ENCODE measurements around the gene IRGM. TPM values are rescaled to one million over a fixed set of nuclear protein-coding genes. Genes with fewer than 3 reads are reported as not detected.

IRGM gene
- total RNA-seq, 1 experiment from 2014 or later: 0.13 TPM

GRCh38 chr5:150847334-150847695 is 994 bp downstream of the IRGM start:
- Histone ChIP-seq H3K4ac (ENCODE audit: low read depth, low read length) (no peak overlapping the region), H3K56ac (ENCODE audit: insufficient read length, low read depth, low read length) (no peak overlapping the region), H2AK5ac (ENCODE audit: insufficient read length, low read length) (no peak overlapping the region), H3T11ph (ENCODE audit: low read length) (no peak overlapping the region), H2BK15ac (ENCODE audit: low read depth, low read length) (no peak overlapping the region), H3K18ac (ENCODE audit: insufficient read length, low read depth, low read length) (no peak overlapping the region), H2BK12ac (ENCODE audit: insufficient read length, low read depth, low read length) (no peak overlapping the region), H3K14ac (ENCODE audit: insufficient read depth, low read length) (no peak overlapping the region), H4K20me1 (ENCODE audit: control insufficient read depth, insufficient read depth, insufficient read length) (no peaks in the 10 kb centered on the region), H3K9ac (ENCODE audit: extremely low read depth, insufficient read length, low read length) (no peak overlapping the region), H3K27me3 (ENCODE audit: insufficient read depth, low read length) (no peaks in the 10 kb centered on the region), H2AFZ (ENCODE audit: low read length) (no peak overlapping the region), H3K4me2 (ENCODE audit: insufficient read depth, insufficient read length, low read length) (no peak overlapping the region), H3K4me1 (ENCODE audit: insufficient read depth, low read length) (no peaks in the 10 kb centered on the region), H3K79me1 (ENCODE audit: insufficient read depth, low read depth, low read length, poor library complexity, severe bottlenecking) (no peaks in the 10 kb centered on the region), H4K5ac (ENCODE audit: insufficient read length, low read depth, low read length) (no peak overlapping the region), H4K91ac (ENCODE audit: insufficient read length, low read depth, low read length) (no peak overlapping the region), H2BK120ac (ENCODE audit: low read depth, low read length, poor library complexity, severe bottlenecking) (no peak overlapping the region), H3K79me2 (ENCODE audit: insufficient read depth, low read length) (no peaks in the 10 kb centered on the region), H2BK20ac (ENCODE audit: low read depth, low read length, poor library complexity, severe bottlenecking) (no peak overlapping the region), H3K23me2 (ENCODE audit: insufficient read length, low read depth, low read length, poor library complexity, severe bottlenecking) (no peaks in the 10 kb centered on the region), H3K9me3 (ENCODE audit: control insufficient read depth, low read depth, low read length) (no peaks in the 10 kb centered on the region), H2BK5ac (ENCODE audit: insufficient read length, low read length) (no peak overlapping the region), H3K23ac (ENCODE audit: insufficient read length, low read depth, low read length) (no peak overlapping the region), H4K8ac (replicated peaks; ENCODE audit: insufficient read length, low read depth, low read length) (no peak overlapping the region), H3K27ac (ENCODE audit: insufficient read length, low read depth, low read length) (no peak overlapping the region)
- H3K4me3 Mint-ChIP-seq: no peak overlapping the region
- H3K9me3 Mint-ChIP-seq: peaks cover 0 to 2% of the 10 kb centered on the region in 2 experiments; a peak in 2 of 5 replicates
- peaks cover 7 to 8% of the 10 kb centered on the region in 2 experiments for H3K4me1 Mint-ChIP-seq
- no CpG with 5 or more reads among the region's 5 CpGs for WGBS (ENCODE audit: extremely low coverage, insufficient read length, low lambda C conversion rate)
- TF ChIP-seq, protein P1, sequence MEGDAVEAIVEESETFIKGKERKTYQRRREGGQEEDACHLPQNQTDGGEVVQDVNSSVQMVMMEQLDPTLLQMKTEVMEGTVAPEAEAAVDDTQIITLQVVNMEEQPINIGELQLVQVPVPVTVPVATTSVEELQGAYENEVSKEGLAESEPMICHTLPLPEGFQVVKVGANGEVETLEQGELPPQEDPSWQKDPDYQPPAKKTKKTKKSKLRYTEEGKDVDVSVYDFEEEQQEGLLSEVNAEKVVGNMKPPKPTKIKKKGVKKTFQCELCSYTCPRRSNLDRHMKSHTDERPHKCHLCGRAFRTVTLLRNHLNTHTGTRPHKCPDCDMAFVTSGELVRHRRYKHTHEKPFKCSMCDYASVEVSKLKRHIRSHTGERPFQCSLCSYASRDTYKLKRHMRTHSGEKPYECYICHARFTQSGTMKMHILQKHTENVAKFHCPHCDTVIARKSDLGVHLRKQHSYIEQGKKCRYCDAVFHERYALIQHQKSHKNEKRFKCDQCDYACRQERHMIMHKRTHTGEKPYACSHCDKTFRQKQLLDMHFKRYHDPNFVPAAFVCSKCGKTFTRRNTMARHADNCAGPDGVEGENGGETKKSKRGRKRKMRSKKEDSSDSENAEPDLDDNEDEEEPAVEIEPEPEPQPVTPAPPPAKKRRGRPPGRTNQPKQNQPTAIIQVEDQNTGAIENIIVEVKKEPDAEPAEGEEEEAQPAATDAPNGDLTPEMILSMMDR (conservative IDR thresholded peaks at IDR 0.05): 0 out of 3 replicates have a peak, but pooled peaks have one; percentile 5
- DNase-seq: no peak
- peaks cover 0 to 3% (median 0%) of the 10 kb centered on the region in 3 experiments; a peak in 2 of 7 replicates for H3K36me3 Mint-ChIP-seq (ENCODE audit: insufficient read depth in 1 of 3, low read depth in 3 of 3)
- no peak overlapping the region; a peak in 1 of 7 replicates for H3K27ac Mint-ChIP-seq
- peaks cover 10% of the 10 kb centered on the region for H3K27me3 Mint-ChIP-seq (ENCODE audit: low read depth)
